Measurements from ENCODE around the gene NPFFR1.

The NPFFR1 gene, protein sequence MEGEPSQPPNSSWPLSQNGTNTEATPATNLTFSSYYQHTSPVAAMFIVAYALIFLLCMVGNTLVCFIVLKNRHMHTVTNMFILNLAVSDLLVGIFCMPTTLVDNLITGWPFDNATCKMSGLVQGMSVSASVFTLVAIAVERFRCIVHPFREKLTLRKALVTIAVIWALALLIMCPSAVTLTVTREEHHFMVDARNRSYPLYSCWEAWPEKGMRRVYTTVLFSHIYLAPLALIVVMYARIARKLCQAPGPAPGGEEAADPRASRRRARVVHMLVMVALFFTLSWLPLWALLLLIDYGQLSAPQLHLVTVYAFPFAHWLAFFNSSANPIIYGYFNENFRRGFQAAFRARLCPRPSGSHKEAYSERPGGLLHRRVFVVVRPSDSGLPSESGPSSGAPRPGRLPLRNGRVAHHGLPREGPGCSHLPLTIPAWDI

DNA sequence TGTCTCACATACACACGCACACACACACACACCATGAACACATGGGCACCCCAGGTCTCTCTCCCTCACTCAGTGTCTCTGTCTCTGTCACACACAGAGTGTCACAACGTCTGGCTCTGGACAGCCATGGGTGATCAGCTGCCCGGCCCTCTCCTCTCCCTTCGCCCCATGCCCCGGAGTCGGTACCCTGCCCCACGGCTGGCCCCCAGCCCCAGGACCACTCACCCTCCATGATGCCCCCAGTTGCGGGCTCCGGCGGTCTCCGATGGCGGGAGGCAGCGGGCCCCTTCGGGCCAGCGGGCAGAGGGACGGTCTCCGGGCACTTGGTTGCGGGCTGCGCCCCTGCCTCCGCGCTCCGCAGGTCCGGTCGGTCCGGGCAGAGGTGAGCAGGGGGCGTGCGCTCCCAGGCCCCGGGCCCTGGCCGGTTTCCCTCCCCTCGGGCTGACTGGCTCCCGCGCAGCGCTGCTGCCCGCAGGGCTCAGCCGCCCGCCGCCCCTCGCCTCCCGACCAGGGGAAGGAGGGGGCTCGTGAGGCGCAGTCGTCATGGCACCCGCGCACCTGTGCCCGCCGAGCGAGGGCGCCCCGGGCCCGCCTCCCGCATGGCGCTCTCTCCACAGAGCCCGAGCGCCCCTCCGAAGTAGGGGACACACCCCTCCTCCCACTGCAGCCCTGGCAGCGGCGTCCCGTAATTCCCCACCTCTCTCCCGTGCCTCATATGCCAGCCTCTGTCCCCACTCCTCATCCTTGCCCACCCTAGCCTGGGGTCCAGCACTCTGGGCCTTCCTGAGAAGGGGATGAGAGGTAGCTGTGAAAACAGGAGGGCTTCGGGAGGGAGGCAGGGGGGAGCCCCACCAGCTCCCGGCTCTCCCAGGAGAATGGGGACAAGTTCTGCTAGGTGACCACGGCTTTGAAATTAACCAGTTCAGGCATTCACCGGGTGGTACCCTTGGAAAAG, at the start of gene NPFFR1:
Gene NPFFR1 (minus strand): TSS at position 560 of the 955 bp plus-strand sequence. CDS start 328 bp downstream, at position 232.
- H3K9me3 ChIP-seq (ENCODE audit: insufficient read depth, low read length), result no peaks in the 10 kb centered on the region
- H3K27me3 ChIP-seq (ENCODE audit: insufficient read depth, insufficient read length), result peaks cover 45% of the 10 kb centered on the region
- H3K4me1 ChIP-seq (ENCODE audit: insufficient read depth, insufficient read length), result no peaks in the 10 kb centered on the region
- no peak for DNase-seq (ENCODE audit: low read depth, low spot score)
- peak within 1 kb of the TSS; percentile 25 for H3K4me3 ChIP-seq (ENCODE audit: insufficient read length, low read depth)
- H3K9ac ChIP-seq (ENCODE audit: insufficient read length, low read depth), result peak within 1 kb of the TSS; percentile 26
- TF ChIP-seq YY1 (IDR thresholded peaks at IDR 0.05; ENCODE audit: insufficient read depth, insufficient read length) (no peak), ZNF274 (IDR thresholded peaks at IDR 0.05; ENCODE audit: low read depth, low read length) (no peak), SUZ12 (IDR thresholded peaks at IDR 0.05; ENCODE audit: extremely low read depth, insufficient read depth, insufficient read length) (no peak)
- no peaks in the 10 kb centered on the region for H3K36me3 ChIP-seq (ENCODE audit: insufficient read depth, insufficient read length, low read length)

DNA sequence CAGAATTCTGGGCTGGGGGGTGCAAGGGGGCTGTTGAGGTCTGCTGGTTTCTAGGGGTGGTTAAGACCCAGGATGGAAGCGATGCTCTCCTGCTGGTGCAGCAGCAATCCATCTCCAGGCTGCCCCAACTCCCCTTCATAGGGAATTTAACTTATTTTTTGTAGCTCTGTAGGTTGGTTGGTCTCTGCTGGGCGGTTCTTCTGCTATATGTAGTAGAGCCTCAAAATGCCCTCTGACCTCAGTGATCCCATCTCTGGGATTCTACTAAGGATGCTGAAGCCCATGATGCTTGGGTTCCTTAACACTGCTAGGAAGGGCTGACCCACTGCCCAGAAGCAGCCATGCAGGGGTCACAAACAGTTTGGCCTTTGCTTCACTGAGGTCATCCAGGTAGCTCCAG, 49.5 kb upstream of the NPFFR1 start:
- no peak for TF ChIP-seq ZNF274 (IDR thresholded peaks at IDR 0.05; ENCODE audit: low read depth, low read length)
- no peak for TF ChIP-seq SUZ12 (IDR thresholded peaks at IDR 0.05; ENCODE audit: extremely low read depth, insufficient read depth, insufficient read length)
- TF ChIP-seq YY1 (IDR thresholded peaks at IDR 0.05; ENCODE audit: insufficient read depth, insufficient read length), result no peak
- Histone ChIP-seq H3K9me3 (ENCODE audit: insufficient read depth, low read length) (peaks cover 9% of the 10 kb centered on the region; the same call in 1 of the 2 replicates), H3K4me3 (ENCODE audit: insufficient read length, low read depth) (no peak overlapping the region), H3K4me1 (ENCODE audit: insufficient read depth, insufficient read length) (peaks cover 5% of the 10 kb centered on the region), H3K36me3 (ENCODE audit: insufficient read depth, insufficient read length, low read length) (no peaks in the 10 kb centered on the region), H3K9ac (ENCODE audit: insufficient read length, low read depth) (no peak overlapping the region), H3K27me3 (ENCODE audit: insufficient read depth, insufficient read length) (no peaks in the 10 kb centered on the region)
- no peak for DNase-seq (ENCODE audit: low read depth, low spot score)

DNA sequence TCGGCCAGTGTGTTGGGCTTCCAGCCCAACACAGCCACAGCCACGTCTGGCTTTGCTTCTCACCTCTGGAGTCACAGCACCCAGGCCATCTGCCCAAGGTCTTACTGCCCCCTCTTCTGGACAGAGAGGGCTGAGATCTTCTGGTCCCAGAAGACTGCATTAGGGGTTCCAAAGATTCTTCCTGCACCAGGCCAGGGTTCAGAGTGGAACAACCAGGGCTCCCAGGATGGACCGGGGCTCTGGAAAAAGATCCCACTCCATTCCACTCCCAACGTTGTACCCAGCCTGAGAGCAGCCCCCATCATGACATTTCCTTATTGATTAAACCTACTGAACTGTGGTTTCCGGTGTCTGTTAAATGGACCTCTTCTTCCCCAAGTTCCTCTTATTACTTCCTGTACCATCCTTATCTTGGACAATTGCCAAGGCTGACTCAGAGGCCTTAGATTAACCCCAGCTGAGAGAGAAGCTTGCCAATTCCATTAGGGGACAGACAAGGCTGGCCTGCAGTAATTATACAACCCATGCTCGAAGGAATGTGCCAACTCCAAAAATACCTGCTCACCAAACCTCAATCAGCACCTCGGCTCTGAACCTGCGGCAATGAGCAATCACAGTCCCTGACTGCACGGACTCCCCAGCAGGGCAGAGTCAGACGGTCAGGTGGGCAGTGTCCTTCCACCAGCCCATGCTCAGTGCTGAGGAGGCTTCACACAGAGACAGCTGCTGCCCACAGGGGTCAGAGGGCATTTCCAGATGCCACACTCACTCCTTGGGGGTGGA, 47.9 kb upstream of the NPFFR1 start:
- DNase-seq (ENCODE audit: low read depth, low spot score), result no peak
- Histone ChIP-seq H3K27me3 (ENCODE audit: insufficient read depth, insufficient read length) (no peaks in the 10 kb centered on the region), H3K9me3 (ENCODE audit: insufficient read depth, low read length) (peaks cover 9% of the 10 kb centered on the region; the same call in 1 of the 2 replicates), H3K4me3 (ENCODE audit: insufficient read length, low read depth) (no peak overlapping the region), H3K4me1 (ENCODE audit: insufficient read depth, insufficient read length) (peaks cover 1% of the 10 kb centered on the region), H3K9ac (ENCODE audit: insufficient read length, low read depth) (no peak overlapping the region), H3K36me3 (ENCODE audit: insufficient read depth, insufficient read length, low read length) (no peaks in the 10 kb centered on the region)
- TF ChIP-seq YY1 (IDR thresholded peaks at IDR 0.05; ENCODE audit: insufficient read depth, insufficient read length) (no peak), SUZ12 (IDR thresholded peaks at IDR 0.05; ENCODE audit: extremely low read depth, insufficient read depth, insufficient read length) (no peak), ZNF274 (IDR thresholded peaks at IDR 0.05; ENCODE audit: low read depth, low read length) (no peak)

DNA sequence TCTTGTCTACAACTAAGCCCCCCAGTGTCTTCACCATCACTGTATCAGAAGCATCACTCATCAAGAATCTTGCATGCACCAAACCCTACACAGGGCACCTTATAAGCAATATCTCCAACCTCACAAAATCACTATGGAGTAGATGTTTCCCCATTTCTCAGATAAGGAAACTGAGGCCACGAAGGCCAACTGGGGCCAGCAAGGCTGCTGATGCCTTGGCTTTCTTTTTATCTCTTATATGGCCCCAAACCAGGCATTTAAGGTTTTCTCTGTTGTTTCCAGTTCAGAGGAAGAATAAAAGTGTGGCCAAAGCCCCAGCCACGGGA, 47.3 kb upstream of the NPFFR1 start:
- H3K4me3 ChIP-seq (ENCODE audit: insufficient read length, low read depth), result no peak overlapping the region
- peaks cover 1% of the 10 kb centered on the region for H3K4me1 ChIP-seq (ENCODE audit: insufficient read depth, insufficient read length)
- peaks cover 9% of the 10 kb centered on the region; the same call in 1 of the 2 replicates for H3K9me3 ChIP-seq (ENCODE audit: insufficient read depth, low read length)
- no peaks in the 10 kb centered on the region for H3K36me3 ChIP-seq (ENCODE audit: insufficient read depth, insufficient read length, low read length)
- no peak overlapping the region for H3K9ac ChIP-seq (ENCODE audit: insufficient read length, low read depth)
- TF ChIP-seq ZNF274 (IDR thresholded peaks at IDR 0.05; ENCODE audit: low read depth, low read length) (no peak), SUZ12 (IDR thresholded peaks at IDR 0.05; ENCODE audit: extremely low read depth, insufficient read depth, insufficient read length) (no peak), YY1 (IDR thresholded peaks at IDR 0.05; ENCODE audit: insufficient read depth, insufficient read length) (no peak)
- H3K27me3 ChIP-seq (ENCODE audit: insufficient read depth, insufficient read length), result no peaks in the 10 kb centered on the region
- DNase-seq (ENCODE audit: low read depth, low spot score), result no peak

DNA sequence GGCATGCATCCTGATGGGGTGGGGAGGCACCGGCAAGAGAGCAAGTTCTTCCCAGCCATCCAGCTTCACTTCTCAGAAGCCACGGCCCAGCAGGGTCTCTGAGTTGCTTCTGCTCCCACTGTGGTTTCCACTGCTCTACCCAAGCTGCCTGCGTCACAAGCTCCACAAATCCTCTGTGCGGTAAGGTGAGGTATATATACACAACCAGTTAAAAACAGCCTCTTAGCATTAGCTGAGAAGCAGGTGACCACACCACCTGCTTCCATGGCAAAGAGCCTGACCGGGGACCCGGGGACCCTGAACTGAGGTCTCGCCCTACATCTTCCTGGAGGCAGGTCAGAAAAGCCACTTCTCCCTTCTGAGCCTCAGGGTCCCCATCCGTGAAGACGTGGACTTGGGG, 46.9 kb upstream of the NPFFR1 start:
- no peaks in the 10 kb centered on the region for H3K27me3 ChIP-seq (ENCODE audit: insufficient read depth, insufficient read length)
- TF ChIP-seq ZNF274 (IDR thresholded peaks at IDR 0.05; ENCODE audit: low read depth, low read length) (no peak), YY1 (IDR thresholded peaks at IDR 0.05; ENCODE audit: insufficient read depth, insufficient read length) (no peak), SUZ12 (IDR thresholded peaks at IDR 0.05; ENCODE audit: extremely low read depth, insufficient read depth, insufficient read length) (no peak)
- H3K36me3 ChIP-seq (ENCODE audit: insufficient read depth, insufficient read length, low read length), result no peaks in the 10 kb centered on the region
- peaks cover 9% of the 10 kb centered on the region; the same call in 1 of the 2 replicates for H3K9me3 ChIP-seq (ENCODE audit: insufficient read depth, low read length)
- H3K4me1 ChIP-seq (ENCODE audit: insufficient read depth, insufficient read length), result peaks cover 1% of the 10 kb centered on the region
- no peak overlapping the region for H3K4me3 ChIP-seq (ENCODE audit: insufficient read length, low read depth)
- no peak for DNase-seq (ENCODE audit: low read depth, low spot score)
- H3K9ac ChIP-seq (ENCODE audit: insufficient read length, low read depth), result no peak overlapping the region

DNA sequence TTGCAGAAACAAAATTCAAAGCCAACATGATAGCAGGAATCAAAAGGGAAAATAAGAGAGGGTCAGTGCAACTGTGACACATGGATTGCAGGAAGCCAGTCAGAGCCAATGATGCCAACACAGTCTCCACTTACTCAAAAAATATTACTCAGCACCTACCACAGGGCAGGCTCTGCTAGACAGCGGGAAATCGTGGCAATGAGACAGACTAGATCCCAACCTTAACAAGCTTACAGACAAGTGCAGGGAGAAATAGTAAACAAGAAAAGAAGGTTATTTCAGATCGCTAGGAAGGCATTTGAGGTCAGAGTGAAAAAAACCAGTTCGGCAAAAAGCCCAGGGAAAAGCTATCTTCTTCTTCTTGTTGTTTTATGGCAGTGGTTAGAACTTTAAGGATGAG, 45.2 kb upstream of the NPFFR1 start:
- Histone ChIP-seq H3K4me3 (ENCODE audit: insufficient read length, low read depth) (no peak overlapping the region), H3K4me1 (ENCODE audit: insufficient read depth, insufficient read length) (peaks cover 6% of the 10 kb centered on the region), H3K9me3 (ENCODE audit: insufficient read depth, low read length) (peaks cover 9% of the 10 kb centered on the region; the same call in 1 of the 2 replicates), H3K36me3 (ENCODE audit: insufficient read depth, insufficient read length, low read length) (no peaks in the 10 kb centered on the region), H3K27me3 (ENCODE audit: insufficient read depth, insufficient read length) (no peaks in the 10 kb centered on the region), H3K9ac (ENCODE audit: insufficient read length, low read depth) (no peak overlapping the region)
- TF ChIP-seq SUZ12 (IDR thresholded peaks at IDR 0.05; ENCODE audit: extremely low read depth, insufficient read depth, insufficient read length) (no peak), YY1 (IDR thresholded peaks at IDR 0.05; ENCODE audit: insufficient read depth, insufficient read length) (no peak), ZNF274 (IDR thresholded peaks at IDR 0.05; ENCODE audit: low read depth, low read length) (no peak)
- DNase-seq (ENCODE audit: low read depth, low spot score), result no peak
